ENCODE measurements around the gene C19orf33.

The C19orf33 gene

DNA sequence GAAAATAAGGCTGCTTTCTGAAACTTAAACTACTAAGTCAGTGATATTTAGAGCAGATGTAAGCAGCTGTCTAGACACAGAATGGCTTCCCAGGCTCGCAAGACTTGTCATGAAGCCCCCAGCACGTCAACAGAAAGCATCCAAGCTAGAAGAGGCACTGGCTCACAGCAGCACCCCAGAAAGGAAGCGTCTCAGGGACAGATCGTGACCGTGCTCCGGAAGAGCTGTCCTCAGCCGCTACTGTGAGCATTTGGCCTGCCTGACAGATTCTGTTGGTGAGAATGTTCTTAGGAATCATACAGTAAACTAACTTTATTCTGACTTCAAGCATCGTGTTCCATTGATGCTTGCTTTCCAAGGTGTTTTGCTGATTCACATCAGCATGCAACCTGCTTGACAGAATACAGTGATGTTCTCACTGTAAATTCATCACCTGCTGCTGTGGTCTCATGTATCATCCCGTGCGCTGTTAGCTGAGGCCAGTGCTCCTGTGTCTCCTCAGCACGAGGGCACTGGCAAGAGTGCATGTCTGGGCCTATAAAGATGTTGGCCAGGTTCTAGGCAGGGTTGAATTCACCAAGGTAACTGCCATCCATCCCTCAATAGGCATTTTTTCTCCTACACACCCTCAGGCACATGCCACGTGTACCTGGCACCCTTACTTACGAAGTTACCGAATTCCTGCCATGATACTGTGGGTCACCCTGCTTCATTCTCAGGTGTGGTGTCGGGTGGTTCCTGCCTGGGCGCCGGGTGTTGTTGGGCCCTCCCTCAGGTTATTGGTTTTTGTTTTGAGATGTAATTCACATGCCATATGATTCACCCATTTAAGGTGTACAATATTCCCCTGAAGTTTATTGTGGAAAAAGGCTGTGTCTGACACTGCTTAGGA lies 23.8 kb upstream of the C19orf33 start:
- DNase-seq (ENCODE audit: low read depth in 3 of 3), result no peak

DNA sequence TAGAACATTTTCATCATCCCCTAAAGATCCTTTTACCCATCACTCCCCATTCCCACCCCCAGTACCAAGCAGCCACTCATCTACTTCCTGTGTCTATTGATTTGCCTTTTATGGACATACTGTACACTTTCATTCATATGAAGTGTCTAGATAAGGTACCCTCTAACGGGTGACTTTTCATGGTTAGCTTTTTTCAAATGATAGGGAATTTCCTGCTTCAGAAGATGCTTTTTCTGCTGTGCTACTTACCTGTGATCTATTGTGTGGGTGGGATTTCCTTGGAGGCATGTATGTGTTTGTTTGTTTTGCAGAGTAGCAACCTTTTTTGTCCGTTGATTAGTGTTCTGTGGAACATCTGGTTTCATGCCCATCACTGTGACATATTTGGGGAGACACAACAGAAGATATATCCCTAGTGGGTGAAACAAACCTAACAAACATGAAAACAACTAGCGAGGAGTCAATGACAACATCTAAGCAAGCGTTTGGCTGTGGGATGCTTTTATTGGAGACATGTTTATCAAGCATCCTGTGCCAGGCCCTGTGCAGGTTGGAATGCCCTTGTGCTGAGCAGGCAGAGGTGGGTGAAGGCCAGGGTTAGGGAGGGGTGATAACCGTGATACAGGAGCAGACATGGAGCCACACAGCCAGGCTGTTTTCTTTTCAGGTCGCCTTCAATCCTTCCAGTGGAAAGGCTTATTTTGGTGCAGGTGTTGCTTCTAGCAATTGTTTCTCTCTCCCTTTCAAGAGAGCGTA lies 22.1 kb upstream of the C19orf33 start:
- DNase-seq (ENCODE audit: low read depth in 3 of 3), result no peak

DNA sequence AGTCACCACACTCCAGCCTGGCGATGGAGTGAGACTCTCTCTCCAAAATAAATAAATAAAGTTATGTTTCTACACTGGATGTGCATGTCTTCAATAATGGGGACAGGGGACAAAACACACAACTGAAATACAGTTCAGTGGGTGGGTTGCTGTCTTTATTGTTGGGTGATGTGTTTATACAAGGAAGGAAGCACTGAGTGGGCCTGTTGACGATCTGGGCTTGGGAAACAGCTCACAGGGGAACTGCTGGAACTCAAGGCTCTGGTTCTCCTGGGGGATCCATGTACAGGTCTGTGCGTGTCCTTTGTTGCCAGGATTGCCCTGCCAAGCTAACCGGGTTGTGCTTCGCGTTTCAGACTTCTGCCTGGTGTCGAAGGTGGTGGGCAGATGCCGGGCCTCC lies 20.8 kb upstream of the C19orf33 start:
- no peak for DNase-seq (ENCODE audit: low read depth in 3 of 3)

DNA sequence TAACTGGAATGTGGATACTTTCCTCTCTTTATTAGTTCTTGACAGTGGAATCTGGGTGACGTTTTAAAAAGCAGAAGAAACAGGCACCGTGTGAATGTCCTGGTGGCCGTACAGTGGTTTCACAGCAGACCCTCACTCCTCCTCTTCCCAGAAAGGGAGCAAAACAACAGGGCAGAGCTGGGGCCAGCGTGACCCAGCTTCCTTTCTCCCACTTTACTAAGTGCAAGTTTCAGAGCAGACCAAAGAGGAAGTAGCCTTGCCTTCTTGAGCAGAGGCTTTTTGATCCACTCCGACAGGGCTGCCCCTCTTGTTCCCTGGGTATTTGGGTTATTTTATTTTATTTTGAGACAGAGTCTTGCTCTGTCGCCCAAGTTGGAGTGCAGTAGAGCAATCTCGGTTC lies 19.6 kb upstream of the C19orf33 start:
- DNase-seq (ENCODE audit: low read depth in 3 of 3), result no peak

DNA sequence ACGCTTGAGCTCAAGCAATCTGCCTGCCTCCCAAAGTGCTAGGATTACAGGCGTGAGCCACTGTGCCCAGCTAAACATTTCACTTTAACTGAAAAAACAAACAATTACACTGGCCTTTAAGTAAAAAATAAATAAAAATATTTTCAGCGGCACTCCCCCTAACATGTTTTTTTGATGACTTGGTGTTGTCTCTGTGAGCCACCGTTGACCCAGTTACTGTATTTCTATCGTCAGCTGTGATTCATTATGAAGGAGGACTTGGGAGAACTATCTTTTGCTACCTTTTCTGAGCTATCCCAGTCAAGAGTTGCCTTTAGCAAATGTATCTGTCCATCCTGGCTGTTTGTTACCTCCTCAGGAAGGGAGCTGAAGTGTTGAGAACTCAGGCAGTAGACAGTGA lies 18.5 kb upstream of the C19orf33 start:
- DNase-seq (ENCODE audit: low read depth in 3 of 3), result no peak

DNA sequence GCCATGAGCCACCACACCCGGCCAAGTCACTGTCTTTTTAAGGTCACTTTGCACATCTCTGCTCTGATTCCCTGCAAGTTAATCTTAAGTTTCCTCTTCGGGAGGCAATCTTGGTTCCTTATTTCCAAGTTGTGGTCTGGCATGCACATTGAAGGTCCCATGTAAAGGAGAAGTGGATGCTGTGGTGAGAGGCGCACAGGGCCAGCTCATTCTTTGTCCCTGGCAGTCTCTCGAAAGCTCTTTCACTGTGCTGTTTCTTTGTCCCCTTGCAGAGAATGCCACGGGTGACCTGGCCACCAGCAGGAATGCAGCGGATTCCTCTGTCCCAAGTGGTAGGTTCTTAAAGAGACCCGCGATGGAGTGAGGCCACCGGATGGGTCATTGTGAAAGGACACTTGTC lies 16.4 kb upstream of the C19orf33 start:
- no peak for DNase-seq (ENCODE audit: low read depth in 3 of 3)

DNA sequence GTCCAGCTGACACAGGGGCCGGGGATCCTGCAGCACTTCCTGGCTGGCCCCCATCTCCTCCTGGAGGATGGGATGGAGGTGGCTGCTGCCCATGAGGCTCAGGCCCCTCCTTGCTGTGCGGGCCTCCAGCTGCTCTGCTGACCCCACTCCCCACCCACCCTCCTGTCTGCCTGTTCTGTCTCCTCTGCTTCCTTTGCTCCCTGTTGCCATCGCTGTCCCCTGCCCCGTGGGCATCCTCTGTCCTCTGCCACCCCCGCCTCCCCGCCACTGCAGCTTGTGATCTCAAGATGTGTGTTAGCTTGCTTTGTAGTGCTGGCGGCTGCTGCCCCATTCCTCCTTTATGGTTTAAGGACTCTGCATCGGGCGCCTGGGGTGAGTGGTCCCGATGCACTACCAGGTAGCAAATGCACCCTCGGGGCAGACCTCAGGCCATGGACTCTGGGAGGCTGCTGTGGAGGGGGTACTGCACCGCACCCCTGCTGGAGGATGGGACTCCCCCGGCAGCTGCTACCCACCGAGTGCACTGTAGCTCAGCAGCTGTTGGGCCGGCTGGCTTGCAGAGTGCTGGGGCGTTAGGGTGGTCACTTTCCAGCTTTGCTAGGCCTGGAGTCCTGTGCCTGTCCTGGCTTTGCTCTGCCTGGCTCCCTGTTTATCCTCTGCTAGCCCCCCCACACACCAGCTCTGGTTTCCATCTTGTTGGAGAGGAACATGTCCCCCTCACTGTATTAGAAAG lies 15.8 kb upstream of the C19orf33 start:
- no peak for DNase-seq (ENCODE audit: low read depth in 3 of 3)

DNA sequence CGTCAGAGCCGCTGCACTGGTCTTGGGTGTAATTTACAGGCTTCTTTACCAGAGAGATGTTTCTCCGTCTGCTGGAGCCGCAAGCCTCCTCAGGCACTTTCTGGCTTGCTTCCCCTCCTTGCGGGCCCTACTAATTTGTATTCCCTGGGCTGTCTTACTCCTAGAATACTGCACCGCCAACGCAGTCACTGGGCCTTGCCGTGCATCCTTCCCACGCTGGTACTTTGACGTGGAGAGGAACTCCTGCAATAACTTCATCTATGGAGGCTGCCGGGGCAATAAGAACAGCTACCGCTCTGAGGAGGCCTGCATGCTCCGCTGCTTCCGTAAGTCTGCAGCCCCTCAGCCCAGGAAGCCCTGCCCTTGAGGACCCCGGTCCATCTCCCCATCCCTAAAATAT lies 14.1 kb upstream of the C19orf33 start:
- DNase-seq (ENCODE audit: low read depth in 3 of 3), result no peak

DNA sequence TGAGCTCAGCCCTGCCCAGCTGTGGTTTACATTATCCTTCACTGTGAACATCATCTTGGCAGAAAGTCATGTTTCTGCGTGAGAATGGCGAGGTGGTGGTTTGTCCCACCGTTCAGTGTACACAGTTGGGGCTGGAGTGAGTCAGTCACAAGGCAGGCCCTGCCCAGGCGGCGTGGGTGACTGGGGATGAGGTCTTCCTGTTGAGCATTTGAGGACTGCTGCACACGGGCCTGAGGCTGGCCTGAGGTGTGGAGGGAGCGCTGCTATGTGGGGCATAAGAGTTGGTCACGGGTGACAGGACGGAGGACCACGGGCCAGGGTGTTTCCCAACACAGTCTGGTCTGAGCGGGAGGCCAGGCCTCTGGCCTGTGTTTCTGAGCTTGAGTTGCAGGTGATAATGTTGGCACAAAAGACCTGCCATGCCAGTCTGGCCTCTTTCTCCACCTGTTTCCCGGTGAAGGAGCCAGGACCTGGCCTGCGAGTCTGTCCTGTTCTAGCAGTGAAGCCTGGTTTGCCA lies 13.4 kb upstream of the C19orf33 start:
- no peak for DNase-seq (ENCODE audit: low read depth in 3 of 3)

DNA sequence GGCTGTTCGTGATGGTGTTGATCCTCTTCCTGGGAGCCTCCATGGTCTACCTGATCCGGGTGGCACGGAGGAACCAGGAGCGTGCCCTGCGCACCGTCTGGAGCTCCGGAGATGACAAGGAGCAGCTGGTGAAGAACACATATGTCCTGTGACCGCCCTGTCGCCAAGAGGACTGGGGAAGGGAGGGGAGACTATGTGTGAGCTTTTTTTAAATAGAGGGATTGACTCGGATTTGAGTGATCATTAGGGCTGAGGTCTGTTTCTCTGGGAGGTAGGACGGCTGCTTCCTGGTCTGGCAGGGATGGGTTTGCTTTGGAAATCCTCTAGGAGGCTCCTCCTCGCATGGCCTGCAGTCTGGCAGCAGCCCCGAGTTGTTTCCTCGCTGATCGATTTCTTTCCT lies 12.2 kb upstream of the C19orf33 start:
- DNase-seq (ENCODE audit: low read depth in 3 of 3), result no peak

DNA sequence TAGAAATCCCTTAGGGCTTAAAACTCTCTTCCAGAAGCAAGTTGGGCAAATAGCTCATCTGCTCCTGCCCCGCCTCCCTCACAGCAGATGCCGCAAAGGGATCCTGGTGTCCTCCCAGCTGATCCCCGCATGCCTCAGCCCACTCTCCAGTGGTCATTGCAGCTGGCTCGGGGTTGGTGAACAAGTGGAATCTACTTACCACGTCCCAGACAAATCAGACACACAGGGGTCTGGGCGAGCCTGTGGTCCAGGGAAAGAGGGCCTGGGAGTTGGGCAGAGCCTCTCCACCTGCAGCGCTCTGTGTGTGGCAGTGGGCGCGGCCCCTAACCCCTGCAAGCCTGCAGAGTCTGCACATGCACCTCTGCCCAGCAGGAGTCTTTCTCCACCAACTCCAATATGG lies 10.8 kb upstream of the C19orf33 start:
- DNase-seq (ENCODE audit: low read depth in 3 of 3), result no peak

DNA sequence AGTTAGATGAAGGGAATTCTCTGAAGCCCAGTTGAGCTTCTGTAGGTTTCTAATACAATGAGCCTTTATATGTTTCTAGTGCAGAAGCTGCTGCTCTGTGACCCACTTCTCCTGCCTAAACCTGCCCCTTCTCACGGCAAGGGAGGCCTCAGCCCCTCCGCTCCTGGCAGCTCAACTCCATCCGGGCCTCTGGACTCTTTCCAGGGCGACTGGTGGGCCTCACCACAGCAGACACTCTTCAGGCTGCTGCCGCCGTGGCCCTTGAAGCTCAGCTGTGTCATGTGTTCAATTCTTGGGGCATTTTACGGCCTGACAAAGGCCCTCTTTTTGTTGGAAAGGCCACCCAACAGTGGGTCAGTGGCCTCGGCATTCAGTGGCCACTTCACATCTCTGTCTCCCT lies 10.0 kb upstream of the C19orf33 start:
- no peak for DNase-seq (ENCODE audit: low read depth in 3 of 3)

DNA sequence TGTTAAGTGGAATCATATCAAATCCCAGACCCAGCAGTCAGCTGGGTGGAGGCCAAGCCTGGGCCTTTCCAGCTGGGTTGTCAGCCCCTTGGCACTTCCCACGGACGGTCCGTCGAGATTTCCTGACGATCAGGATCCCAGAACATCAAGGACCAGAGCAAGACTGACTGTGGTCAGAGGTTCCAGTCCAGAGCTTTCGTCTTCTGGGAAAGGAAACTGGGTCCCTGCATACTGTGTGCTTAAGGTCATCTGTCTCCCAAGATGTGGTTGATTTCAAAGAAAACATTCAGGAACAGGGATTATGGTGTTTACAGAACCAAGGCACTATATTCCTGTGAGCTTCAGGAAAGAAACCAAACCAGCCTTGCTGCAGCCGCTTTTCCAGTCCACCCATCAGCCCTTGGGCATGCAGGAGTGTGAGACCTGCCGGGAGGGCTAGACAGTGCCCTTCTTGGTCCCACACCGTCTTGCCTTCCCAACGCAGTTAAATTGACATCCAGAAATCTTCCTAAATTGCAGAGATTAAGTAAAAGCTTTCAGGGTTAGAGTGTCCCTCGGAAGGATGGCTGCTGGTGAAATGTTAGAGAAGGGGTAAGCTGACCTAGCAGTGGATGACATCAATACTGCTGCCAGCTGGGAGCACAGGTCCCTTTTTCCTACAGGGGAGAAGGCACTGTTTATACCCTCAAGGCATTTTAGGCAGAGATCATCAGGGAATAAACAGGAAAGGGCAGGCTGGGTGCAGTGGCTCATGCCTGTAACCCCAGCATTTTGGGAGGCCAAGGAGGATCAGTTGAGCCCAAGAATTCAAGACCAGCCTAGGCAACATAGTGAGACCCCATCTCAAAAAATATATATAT lies 5.0 kb upstream of the C19orf33 start:
- DNase-seq (ENCODE audit: low read depth in 3 of 3), result no peak

DNA sequence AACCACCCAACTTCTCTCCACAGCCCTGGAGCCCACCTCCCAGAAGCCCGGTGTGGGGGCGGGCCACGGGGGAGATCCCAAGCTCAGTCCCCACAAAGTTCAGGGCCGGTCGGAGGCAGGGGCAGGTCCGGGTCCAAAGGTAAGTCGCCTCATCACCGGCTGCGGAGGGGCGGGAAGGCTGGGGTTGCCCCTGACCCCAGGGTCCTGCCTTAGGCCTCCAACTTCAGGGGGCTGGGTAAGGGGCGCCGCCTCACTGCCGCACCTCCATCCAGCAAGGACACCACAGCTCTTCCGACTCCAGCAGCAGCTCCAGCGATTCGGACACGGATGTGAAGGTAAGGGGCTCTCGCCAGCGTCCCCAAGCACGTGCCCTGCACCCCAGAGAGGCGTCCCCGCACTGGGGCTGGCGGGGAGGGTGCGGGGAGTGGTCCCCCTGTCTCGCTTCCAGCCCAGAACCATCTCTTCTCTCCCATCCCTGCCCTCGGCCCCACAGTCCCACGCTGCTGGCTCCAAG lies 358 bp downstream of the C19orf33 start:
- DNase-seq (ENCODE audit: low read depth in 3 of 3), result no peak

DNA sequence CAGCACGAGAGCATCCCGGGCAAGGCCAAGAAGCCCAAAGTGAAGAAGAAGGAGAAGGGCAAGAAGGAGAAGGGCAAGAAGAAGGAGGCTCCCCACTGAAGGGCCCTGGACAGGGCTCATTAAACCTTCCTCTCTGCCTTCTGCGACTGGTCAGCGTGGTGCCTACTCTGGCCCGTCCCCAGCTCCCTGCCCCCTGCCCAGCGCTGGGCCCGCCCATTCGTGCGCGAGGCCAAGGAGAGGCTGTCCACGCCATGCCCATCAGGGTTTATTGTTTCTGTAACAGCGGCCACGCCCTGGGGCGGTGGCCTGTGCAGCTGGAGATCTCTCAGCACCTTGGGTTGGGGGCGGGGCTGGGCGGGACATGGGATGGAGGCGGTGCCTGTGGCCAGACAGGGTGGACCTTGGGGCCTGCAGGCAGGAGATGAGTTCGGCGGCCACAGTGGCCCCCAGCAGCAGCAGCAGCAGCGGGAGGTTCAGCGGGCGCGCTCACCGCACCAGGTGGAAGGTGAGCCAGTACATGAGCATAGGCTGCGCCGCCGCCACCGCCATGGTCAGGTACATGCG lies 897 bp downstream of the C19orf33 start:
- no peak for DNase-seq (ENCODE audit: low read depth in 3 of 3)

DNA sequence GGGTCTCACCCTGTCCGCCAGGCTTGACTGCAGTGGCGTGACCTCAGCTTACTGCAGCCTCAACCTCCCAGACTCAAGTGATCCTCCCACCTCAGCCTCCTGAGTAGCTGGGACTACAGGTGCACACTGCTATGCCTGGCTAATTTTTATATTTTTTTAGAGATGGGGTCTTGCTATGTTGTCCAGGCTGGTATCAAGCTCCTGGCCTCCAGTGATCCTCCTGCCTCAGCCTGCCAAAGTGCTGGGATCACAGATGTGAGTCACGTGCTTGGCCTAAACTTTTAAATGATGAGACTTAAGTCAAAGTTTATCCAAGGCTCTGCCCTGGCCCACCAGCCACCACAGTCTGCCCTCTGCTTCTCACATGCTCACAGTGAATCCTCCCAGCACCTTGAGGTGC lies 2.2 kb downstream of the C19orf33 start:
- no peak for DNase-seq (ENCODE audit: low read depth in 3 of 3)

DNA sequence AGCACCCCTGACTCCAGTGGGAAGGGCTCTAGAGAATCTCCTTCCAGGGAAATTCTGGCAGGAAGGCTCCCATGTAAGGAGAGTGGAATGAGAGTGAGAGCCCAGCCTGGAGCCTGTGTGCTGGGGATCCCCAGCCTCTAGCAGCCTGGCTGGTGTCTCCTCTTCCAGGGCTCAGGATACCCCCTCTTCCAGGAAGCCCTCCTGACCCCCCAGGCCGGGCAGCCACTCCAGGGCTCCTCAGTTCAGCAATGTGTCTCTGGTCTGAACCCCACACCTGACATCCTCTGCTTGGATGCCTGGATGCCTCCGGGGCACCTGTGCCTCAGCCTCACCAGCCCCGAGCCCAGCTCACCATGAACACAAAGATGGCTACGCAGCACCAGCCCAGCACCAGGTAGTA lies 3.0 kb downstream of the C19orf33 start:
- no peak for DNase-seq (ENCODE audit: low read depth in 3 of 3)

DNA sequence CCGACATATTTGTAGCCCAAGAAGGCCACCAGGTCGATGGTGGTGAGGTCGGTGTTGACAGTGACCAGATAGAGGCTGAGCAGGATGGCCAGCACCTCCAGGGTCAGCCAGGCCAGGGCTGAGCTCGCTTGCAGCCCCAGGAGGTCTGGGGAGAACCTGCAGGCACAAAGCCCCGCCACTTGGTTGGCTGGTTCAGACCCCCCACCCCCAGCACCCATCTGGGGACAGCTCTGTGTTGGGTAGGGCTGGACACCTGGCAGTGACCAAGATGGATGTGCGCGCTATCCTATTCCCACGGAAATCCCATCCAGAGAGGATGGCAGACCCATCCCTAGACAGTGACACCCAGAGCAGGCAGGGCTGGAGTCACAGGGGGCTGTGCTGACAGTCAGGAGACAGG lies 3.5 kb downstream of the C19orf33 start:
- no peak for DNase-seq (ENCODE audit: low read depth in 3 of 3)

DNA sequence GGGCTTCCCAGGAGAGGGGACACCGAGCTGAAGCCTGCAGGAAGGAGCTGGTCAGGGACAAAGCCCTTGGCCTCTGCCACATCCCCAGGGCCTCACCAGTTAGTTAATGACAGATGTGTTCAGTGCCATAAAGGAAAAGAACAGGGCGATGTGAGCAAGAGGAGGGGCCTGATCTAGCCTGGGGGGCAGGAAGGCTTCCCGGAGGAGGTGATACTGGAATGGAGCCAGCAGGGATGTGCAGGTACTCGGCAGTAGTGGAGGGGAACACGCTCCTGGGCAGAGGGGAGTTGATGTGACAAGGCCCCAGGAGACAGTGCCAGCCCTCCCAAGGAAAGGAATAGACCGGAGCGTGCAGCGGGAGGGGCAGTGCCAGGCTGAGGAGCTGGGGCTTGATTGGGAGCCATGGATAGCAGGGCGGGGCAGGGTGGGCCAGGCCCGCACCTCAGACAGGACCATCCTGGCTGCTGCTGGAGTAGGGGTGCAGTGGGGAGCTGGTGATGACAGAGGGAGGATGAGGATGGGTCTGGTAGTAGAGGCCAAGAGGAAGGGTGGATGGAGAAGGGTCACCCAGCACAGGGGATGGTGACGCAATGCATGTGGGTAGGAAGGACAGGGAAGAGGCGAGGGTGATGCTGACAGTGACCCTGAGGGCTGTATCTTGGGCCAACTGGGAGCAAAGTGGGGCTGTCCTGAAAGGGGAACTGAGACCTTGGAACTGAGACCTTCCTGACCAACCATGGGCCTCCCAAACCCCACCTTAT lies 4.1 kb downstream of the C19orf33 start:
- no peak for DNase-seq (ENCODE audit: low read depth in 3 of 3)

All from stimulated activated CD4-positive, alpha-beta T cell treated with anti-CD3 and anti-CD28 coated beads, TNF-alpha, amount 100 ng/mL, for 4 hours (primary cell).